ENCODE data around the gene PPIL1.

Gene PPIL1

DNA sequence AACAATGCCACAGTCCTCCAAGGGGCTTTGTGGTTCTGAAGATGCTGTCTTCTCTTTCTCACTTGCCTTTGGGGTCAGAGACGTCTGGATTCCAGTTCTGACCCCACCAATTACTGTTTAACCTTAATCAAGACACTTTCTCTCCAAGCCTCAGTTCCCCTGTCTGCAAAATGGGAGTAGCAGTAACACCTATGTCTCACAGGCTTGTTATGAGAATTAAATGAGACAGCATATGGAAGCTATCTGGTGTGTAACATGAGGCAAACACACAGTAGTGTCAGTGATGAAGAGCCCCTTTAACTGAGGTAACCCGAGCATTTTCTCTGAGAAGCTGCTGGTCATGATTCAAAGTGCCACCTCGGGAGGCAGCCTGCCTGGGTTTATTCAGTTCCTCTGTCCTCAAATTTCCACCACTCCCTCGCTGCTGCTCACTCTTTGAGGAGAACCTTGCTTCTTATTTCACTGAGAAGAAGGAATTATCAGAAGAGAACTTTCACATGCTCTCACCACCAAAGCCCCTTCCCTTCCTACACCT is 11.7 kb downstream of the PPIL1 start:
- peaks cover 66% of the 10 kb centered on the region for H3K79me2 ChIP-seq (ENCODE audit: insufficient read depth, low read depth)
- no peaks in the 10 kb centered on the region for H4K20me1 ChIP-seq (ENCODE audit: insufficient read depth)
- H3K27ac ChIP-seq, result peak overlapping the region; percentile 84
- no peak overlapping the region for H3K4me3 ChIP-seq (IDR thresholded peaks at IDR 0.05; ENCODE audit: insufficient read depth, low read depth, low read length)
- peak overlapping the region; percentile 33; the same call in 1 of the 2 replicates for H3K9ac ChIP-seq
- H3K36me3 ChIP-seq (ENCODE audit: insufficient read depth), result no peaks in the 10 kb centered on the region; the same call in 1 of the 2 replicates
- peaks cover 57% of the 10 kb centered on the region for H3K4me1 ChIP-seq (ENCODE audit: low read depth, poor library complexity, severe bottlenecking)
- H3K27me3 ChIP-seq (ENCODE audit: insufficient read depth, low read depth), result no peaks in the 10 kb centered on the region
- H3K4me2 ChIP-seq, result peak overlapping the region; percentile 89
- no peak overlapping the region; the same call in 1 of the 2 replicates for H2AFZ ChIP-seq (ENCODE audit: low read depth)
- no peak for TF ChIP-seq CTCF (conservative IDR thresholded peaks at IDR 0.05; ENCODE audit: low read depth, low read length)

- H3K9ac ChIP-seq, result peak overlapping the region; percentile 33; the same call in 1 of the 2 replicates
- no peaks in the 10 kb centered on the region; the same call in 1 of the 2 replicates for H3K36me3 ChIP-seq (ENCODE audit: insufficient read depth)
- H3K27ac ChIP-seq, result peak overlapping the region; percentile 84
- H3K4me1 ChIP-seq (ENCODE audit: low read depth, poor library complexity, severe bottlenecking), result peaks cover 57% of the 10 kb centered on the region
- H3K4me3 ChIP-seq (IDR thresholded peaks at IDR 0.05; ENCODE audit: insufficient read depth, low read depth, low read length), result no peak overlapping the region
- H4K20me1 ChIP-seq (ENCODE audit: insufficient read depth), result no peaks in the 10 kb centered on the region
- no peaks in the 10 kb centered on the region for H3K27me3 ChIP-seq (ENCODE audit: insufficient read depth, low read depth)
- no peak for TF ChIP-seq CTCF (conservative IDR thresholded peaks at IDR 0.05; ENCODE audit: low read depth, low read length)
- peaks cover 64% of the 10 kb centered on the region for H3K79me2 ChIP-seq (ENCODE audit: insufficient read depth, low read depth)
- H3K4me2 ChIP-seq, result peak overlapping the region; percentile 89
- H2AFZ ChIP-seq (ENCODE audit: low read depth), result no peak overlapping the region; the same call in 1 of the 2 replicates
Observed at GRCh38 chr6:36862164-36862847, 12.3 kb downstream of the PPIL1 start.

DNA sequence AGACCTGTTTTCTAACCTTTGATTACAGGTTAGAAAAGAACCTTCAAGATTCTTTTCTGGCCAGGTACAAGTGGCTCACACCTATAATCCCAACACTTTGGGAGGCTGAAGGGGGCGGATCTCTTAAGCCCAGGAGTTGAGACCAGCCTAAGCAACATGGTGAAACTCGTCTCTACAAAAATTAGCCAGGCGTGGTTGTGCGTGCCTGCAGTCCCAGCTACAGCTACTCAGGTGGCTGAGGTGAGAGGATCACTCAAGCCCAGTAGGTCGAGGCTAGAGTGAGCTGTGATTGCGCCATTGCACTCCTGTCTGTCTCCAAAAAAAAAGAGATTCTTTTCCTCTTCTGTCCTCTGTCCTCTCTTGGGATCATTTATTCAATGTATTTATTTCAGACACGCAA is 14.5 kb downstream of the PPIL1 start:
- Histone ChIP-seq H3K4me3 (IDR thresholded peaks at IDR 0.05; ENCODE audit: insufficient read depth, low read depth, low read length) (no peak overlapping the region), H3K27me3 (ENCODE audit: insufficient read depth, low read depth) (no peaks in the 10 kb centered on the region), H4K20me1 (ENCODE audit: insufficient read depth) (no peaks in the 10 kb centered on the region), H3K27ac (no peak overlapping the region), H3K4me1 (ENCODE audit: low read depth, poor library complexity, severe bottlenecking) (peaks cover 45% of the 10 kb centered on the region), H2AFZ (ENCODE audit: low read depth) (no peak overlapping the region), H3K9ac (no peak overlapping the region), H3K79me2 (ENCODE audit: insufficient read depth, low read depth) (peaks cover 43% of the 10 kb centered on the region), H3K36me3 (ENCODE audit: insufficient read depth) (peaks cover 7% of the 10 kb centered on the region; the same call in 1 of the 2 replicates), H3K4me2 (no peak overlapping the region)
- no peak for TF ChIP-seq CTCF (conservative IDR thresholded peaks at IDR 0.05; ENCODE audit: low read depth, low read length)

GRCh38 chr6:36858407-36858981 is 16.1 kb downstream of the PPIL1 start:
- H3K4me2 ChIP-seq, result no peak overlapping the region
- H3K27ac ChIP-seq, result no peak overlapping the region
- H3K4me3 ChIP-seq (IDR thresholded peaks at IDR 0.05; ENCODE audit: insufficient read depth, low read depth, low read length), result no peak overlapping the region
- no peak overlapping the region for H3K9ac ChIP-seq
- no peaks in the 10 kb centered on the region for H3K27me3 ChIP-seq (ENCODE audit: insufficient read depth, low read depth)
- H4K20me1 ChIP-seq (ENCODE audit: insufficient read depth), result no peaks in the 10 kb centered on the region
- peaks cover 27% of the 10 kb centered on the region for H3K79me2 ChIP-seq (ENCODE audit: insufficient read depth, low read depth)
- peaks cover 7% of the 10 kb centered on the region; the same call in 1 of the 2 replicates for H3K36me3 ChIP-seq (ENCODE audit: insufficient read depth)
- peaks cover 28% of the 10 kb centered on the region for H3K4me1 ChIP-seq (ENCODE audit: low read depth, poor library complexity, severe bottlenecking)
- TF ChIP-seq CTCF (conservative IDR thresholded peaks at IDR 0.05; ENCODE audit: low read depth, low read length), result no peak
- no peak overlapping the region for H2AFZ ChIP-seq (ENCODE audit: low read depth)
